COLO829 (cell line): Measurements from ENCODE around the gene PRR12.

ENCODE experiments used
- DNase-seq: peaks from one replicate; pipeline ENCODE4 v3.0.0; 2012; ENCODE audit warnings: low spot score

Gene PRR12

DNA sequence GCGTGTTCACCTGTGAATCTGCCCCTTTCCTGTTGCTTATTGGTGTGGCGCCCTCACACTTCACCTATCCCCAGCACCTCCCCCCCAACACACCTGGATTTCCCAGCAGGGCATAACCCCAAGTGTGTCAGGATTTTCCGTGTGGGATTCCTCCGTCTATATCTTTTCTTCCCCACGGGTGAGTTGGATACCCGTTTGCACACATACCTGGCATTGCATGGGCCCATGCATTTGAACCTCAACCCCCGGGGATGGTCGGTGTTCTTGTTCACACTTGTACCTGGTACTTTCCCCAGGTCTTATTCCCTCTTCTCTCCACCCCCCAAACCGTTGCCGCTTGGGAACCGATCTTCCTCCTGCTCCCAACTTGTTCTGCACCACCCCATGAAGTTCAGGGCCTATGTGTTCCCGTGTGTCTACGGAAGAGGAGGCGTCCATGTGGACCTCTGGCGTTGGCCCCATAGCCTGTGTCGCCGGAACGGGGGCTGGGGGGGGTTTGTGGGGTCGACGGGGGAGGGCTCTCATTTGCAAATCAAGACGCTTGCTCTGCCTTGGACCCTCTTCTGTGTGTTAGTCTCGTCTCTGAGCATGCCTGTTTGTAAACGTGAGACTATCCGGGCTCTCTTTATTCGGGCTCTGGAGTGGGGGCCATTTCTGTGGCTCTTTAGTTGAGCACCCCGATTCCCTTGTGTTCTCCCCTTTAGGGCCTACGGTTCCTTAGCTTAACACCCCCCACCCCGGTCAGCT lies 1.7 kb downstream of the PRR12 start:
- peak; percentile 12 for DNase-seq

DNA sequence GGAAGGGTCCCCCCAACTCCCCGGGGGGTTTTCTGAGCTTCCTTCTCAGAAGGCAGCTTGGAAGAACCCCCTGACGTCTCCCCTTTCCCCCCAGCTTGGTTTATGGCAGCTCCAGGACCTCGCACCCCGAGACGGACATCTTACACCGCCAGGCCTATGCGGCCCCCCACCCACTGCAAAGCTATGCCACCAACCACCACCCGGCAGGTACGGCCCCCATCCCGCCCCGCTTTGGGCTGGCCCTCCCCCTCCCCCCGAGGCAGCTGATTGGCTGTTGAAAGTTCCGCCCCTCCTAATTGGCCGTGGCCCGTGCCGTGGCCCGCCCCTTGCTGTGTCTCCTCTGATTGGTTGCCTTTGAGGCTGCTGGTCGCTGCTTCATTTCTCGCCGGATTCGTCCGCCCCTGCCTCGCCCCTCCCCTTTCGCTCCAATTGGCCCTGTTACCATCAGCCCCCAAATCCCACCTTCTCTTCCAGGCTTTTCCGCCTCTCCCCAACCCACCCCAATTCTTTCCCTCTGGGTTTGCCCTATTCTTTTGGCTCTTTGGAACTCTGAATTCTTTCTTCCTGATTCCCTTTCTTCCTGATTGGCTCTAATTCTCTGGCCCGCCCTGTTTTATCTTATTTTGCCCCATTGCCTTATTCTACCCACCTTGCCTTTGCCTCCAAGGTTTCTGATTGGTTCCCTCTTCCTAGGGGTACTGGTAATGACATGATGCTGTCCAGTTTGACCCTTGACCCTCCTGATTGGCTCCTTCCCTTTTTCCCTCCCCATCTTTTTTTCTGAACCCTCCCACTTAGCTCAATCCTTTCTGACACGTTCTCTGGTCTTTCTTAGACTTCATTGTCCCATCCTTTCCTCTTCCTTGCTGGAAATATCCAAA lies 2.5 kb downstream of the PRR12 start:
- peak; percentile 98 for DNase-seq

DNA sequence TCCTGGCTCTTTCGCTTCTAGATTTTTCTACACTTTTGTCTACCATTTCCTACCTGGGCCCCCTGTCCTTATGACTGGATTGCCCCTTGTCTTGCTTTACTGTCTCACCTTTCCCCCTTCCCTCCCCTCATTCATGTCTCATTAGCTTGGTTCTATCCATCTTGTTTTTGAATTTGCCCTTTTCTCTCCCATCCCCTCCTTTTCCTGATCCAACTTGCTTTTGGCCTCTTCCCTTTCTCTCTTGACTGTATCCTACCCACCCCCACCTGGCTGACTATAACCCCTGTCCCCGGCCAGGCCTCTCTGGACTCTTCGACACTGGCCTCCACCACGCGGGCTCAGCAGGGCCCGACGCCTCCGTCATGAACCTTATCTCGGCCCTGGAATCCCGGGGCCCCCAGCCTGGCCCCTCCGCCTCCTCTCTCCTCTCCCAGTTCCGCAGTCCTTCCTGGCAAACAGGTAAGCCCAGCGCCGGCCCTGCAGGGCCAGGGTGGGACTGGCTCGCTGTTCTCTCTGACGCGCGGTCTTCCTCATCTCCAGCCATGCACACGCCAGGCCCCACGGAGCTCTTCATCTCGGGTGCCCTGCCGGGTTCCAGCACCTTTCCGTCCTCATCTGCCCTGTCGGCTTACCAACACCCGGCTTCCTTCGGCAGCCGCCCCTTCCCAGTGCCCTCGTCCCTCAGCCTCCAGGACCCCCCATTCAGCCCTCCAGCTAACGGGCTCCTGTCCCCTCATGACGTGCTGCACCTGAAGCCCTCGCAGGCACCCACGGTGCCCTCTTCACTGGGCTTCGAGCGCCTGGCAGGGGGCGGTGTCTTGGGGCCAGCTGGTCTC lies 3.4 kb downstream of the PRR12 start:
- no peak for DNase-seq

DNA sequence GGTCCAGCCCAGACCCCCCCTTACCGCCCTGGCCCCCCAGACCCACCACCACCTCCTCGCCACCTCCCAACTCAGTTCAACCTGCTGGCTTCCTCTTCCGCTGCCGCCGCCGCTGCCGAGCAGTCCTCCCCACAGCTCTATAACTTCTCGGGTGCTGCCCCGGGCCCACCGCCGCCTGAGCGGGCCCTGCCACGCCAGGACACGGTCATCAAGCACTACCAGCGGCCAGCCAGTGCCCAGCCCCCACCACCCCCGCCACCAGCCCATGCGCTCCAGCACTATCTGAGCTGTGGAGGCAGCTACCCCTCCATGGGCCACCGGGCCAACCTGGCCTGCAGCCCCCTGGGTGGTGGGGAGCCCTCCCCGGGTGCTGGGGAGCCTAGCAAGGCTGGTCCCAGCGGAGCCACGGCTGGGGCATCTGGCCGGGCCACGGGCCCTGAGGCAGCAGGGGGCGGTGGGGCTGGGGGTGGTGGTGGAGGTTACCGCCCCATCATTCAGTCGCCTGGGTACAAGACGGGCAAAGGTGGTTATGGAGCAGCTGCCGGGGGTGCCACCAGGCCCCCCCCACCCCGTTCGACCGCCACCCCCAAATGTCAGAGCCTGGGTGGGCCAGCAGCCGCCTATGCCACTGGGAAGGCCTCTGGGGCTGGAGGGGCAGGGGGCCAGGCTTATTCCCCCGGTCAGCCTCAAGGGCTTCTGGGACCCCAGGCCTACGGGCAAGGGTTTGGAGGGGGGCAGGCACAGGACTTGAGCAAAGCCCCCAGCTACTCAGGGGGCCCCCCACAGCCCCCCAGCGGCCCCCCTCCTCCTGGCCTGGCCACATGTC lies 4.2 kb downstream of the PRR12 start:
- DNase-seq, result no peak

DNA sequence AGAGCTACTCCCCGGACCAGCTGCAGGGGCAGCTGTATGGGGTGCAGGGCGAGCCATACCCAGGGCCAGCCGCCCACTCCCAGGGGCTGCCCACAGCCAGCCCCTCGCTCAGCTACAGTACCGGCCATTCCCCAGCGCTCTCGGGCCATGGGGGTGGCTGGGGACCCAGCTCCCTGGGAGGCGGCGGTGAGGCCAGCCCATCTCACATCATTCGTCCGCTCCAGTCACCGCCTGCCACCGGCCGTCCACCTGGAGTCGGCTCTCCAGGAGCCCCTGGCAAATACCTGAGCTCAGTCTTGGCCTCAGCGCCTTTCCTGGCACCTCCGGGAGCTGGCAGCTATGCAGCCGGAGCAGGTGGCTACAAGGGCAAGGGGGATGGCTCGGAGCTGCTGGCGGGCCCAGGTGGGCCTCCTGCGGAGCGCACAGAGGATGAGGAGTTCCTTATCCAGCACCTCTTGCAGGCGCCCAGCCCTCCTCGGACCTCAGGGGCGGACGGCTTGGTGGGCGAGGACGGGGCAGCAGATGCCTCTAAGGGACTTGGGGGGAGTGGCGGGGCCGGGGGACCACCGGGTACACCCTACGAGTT lies 4.9 kb downstream of the PRR12 start:
- no peak for DNase-seq

DNA sequence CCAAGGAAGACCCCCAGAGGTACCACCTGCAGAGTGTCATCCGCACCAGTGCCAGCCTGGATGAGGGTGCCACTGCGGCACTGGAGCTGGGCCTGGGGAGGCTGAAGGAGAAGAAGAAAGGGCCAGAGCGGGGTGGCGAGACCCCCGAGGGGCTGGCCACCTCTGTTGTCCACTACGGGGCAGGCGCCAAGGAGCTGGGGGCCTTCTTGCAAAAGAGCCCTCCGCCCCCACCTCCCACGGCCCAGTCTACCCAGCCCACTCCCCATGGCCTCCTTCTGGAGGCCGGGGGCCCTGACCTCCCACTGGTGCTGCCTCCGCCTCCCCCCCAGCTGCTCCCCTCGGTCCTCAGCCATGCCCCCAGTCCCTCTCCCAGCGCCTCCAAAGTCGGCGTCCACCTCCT lies 5.4 kb downstream of the PRR12 start:
- DNase-seq, result no peak

DNA sequence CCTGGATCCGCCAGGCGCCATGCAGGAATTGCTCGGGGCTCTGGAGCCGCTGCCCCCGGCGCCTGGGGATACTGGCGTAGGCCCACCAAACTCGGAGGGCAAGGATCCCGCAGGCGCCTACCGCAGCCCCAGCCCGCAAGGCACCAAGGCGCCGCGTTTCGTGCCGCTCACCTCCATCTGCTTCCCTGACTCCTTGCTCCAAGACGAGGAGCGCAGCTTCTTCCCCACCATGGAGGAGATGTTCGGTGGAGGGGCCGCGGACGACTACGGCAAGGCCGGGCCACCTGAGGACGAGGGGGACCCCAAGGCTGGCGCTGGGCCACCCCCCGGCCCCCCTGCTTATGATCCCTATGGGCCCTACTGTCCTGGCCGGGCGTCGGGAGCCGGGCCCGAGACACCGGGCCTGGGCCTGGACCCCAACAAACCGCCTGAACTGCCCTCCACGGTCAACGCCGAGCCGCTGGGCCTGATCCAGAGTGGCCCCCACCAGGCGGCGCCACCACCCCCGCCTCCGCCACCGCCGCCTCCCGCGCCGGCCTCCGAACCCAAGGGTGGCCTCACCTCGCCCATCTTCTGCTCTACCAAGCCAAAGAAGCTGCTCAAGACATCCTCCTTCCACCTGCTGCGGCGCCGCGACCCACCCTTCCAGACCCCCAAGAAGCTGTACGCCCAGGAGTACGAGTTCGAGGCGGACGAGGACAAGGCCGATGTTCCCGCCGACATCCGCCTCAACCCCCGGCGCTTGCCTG lies 6.1 kb downstream of the PRR12 start:
- no peak for DNase-seq

DNA sequence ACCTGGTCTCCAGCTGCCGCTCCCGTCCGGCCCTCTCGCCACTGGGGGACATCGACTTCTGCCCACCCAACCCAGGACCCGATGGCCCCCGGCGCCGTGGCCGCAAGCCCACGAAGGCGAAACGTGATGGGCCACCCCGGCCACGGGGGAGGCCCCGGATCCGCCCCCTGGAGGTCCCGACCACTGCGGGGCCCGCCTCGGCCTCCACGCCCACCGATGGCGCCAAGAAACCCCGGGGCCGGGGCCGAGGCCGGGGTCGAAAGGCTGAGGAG lies 6.7 kb downstream of the PRR12 start:
- no peak for DNase-seq

DNA sequence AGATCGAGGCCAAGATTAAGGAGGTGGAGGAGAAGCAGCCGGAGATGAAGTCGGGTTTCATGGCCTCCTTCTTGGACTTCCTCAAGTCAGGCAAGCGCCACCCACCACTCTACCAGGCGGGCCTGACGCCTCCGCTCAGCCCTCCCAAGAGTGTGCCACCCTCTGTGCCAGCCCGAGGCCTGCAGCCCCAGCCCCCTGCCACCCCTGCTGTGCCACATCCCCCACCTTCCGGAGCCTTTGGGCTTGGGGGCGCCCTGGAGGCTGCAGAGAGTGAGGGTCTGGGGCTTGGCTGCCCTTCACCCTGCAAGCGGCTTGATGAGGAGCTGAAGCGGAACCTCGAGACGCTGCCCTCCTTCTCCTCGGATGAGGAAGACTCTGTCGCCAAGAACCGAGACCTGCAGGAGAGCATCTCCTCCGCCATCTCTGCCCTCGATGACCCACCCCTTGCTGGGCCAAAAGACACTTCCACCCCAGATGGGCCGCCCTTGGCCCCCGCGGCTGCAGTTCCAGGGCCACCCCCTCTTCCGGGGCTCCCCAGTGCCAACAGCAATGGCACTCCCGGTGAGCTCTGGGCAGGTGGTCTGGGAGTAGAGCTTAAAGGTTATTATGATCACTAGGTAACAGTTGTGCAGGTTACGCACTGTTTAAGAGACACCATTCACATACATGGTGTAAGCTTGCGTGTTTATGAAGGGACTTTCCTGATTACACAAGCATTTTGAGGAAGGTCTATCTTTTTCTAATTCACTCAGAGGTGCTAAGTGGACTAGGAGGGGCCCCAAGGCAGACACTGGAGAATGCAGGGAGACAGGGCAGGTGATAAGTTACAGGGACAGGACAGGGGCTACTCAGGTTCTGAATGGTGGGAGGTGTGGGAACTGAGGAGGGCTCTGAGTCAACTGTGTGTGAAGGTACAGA lies 8.7 kb downstream of the PRR12 start:
- no peak for DNase-seq

DNA sequence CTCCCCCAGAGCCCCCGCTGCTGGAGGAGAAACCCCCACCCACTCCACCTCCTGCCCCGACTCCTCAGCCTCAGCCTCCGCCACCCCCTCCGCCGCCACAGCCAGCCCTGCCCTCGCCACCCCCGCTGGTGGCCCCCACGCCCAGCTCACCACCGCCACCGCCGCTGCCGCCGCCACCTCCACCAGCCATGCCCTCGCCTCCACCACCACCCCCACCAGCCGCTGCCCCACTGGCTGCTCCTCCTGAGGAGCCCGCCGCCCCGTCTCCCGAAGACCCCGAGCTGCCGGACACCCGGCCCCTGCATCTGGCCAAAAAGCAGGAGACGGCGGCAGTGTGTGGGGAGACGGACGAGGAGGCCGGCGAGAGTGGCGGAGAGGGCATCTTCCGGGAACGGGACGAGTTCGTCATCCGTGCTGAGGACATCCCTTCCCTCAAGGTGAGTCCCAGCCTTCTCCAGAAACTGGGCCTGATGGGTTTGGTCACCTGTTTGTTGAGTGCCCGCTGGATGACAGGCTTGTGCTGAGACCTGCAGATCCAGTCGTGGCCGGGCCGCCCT lies 10.6 kb downstream of the PRR12 start:
- DNase-seq, result no peak

DNA sequence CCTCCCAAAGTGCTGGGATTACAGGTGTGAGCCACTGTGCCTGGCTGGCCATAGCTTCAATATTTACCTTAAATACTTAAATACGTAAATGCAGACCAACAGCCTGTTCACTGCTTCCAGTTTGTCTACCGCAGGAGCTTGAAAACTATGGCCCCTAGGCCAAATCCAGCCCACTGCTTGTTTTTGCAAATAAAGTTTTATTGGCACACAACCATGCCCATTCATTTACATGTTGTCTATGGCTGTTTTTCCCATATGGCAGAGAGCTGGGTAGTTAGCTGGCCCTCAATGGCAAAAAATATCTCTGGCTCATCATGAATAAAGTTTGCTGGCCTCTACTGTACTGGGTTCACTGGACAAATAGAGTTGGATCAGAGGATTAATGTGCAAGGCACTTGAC lies 11.8 kb downstream of the PRR12 start:
- no peak for DNase-seq

DNA sequence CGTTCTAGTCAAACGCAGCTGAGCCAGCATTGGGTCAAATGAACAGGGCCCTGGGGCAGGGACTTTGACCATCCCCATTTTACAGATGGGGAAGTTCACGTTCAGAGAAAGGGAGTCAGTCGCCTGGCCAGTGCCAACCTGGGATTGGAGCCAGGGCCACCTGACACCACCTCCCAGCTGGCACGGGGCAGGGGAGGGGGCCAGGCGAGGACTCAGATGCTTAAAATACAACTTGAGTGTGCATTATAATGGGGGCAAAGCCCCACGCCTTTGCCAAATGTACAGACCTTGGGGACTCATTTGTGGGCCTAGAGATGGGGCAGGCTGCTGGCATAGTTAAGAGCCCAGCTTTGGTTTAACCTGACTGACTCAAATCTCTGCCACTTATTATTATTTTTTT lies 14.6 kb downstream of the PRR12 start:
- no peak for DNase-seq

DNA sequence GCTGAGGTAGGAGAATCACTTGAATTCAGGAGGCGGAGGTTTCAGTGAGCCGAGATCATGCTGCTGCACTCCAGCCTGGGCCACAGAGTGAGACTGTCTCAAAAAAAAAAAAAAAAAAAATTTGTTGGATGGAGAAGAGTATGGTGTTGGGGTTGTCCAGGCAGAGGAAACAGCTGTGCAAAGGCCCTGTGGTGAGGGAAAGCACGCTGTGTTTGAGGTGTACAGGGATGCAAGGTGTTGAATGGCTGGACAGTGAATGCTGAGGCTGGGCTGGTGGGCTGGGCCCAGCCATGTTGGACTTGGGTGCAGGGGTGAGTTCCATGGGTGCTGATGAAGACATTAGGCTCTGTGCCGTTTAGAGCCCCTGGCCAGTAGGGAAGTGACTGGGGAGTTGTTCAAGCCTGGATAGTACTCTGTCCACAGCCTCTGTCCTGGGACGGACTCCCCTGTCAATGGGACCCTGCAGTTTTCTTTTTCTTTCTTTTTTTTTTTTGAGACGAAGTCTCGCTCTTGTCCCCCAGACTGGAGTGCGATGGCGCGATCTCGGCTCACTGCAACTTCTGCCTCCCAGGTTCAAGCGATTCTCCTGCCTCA lies 18.6 kb downstream of the PRR12 start:
- no peak for DNase-seq

DNA sequence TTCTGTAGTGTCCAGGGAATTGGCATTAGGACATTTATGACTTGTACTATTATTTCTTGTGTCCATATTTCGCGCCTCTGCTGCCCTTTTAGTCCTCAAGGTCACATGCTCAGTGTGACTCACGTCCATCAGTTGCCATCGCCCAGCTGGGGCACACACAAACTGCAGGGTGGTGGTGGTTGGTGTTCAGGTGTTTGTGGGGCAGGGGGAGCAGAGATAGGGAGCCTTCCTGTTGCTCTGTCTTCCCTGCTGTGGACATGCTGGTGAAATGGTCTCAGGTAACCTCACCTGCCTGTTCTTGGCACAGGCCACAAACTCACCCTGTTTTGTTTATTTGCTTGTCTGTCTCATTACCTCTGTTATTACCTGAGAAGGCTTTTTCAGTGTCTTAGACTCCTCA lies 22.4 kb downstream of the PRR12 start:
- no peak for DNase-seq

DNA sequence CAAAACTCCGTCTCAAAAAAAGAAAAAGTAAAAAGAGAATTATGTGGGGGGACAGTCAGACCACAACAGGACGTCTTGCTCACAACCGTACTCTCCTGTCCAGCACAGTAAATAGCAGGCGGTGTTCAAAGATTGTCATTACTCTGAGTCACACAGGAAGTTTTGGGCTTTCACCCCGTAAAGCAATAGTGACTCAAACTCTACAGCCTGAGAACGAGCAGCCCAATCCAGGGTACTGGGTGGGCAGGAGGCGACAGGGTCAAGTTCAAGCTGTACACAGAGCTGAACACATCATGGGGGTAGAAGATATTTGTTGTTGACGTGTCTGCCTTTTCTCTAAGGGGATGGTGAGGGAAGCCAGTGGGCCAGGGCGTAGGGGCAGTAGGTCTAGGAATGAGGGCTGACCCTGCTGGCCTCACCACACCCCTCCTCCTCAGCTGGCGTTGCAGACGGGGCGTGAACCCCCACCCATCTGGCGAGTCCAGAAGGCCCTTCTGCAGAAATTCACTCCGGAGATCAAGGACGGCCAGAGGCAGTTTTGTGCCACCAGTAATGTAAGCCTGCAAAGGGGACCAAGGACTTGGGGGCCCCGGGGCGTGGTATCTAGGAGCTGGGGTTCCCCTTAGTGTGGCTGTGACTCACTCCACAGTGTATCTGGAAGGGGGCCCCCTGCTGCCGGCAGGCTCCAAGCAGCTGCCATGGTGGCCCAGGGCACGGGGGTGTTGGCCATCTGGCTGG lies 23.3 kb downstream of the PRR12 start:
- no peak for DNase-seq

DNA sequence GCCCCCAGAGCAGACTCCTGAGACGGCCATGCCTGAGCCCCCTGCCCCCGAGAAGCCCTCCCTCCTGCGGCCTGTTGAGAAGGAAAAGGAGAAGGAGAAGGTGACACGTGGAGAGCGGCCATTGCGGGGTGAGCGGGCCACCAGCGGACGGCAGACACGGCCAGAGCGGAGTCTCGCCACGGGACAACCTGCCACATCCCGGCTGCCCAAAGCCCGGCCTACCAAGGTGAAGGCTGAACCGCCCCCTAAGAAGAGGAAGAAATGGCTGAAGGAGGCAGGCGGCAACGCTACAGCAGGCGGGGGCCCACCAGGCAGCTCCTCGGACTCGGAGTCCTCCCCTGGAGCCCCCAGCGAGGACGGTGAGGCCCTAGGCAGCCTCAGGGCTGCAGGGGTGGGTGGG lies 24.9 kb downstream of the PRR12 start:
- no peak for DNase-seq

DNA sequence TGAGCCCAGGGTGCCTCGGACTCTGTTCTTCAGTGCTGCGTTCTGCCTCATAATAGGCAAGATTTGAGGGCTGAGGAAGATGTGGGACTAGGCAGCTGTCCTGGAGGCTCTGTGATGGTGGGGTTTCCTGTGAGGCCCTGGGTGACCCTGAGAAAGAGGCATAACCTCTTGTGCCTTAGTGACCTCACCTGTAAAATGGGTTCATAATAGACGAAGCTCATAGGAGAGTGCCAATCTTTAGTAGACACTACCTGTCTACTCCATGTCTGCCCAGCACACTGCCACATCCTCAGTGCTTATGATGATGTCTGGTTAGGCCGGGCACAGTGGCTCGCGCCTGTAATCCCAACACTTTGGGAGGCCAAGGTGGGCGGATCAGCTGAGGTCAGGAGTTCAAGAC lies 25.6 kb downstream of the PRR12 start:
- no peak for DNase-seq

DNA sequence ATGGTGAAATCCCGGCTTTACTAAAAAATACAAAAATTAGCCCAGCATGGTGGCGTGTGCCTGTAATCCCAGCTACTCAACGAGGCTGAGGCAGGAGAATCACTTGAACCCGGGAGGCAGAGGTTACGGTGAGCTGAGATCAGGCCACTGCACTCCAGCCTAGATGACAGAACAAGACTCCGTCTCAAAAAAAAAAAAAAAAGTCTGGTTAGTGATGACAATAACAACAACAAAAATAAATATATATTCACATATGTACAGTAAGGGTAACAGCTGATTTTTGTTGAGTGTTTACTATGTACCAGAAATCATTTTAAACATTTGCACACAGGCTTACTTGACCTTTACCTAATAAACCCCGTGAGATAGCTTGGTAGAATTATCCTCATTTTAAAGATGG lies 26.0 kb downstream of the PRR12 start:
- no peak for DNase-seq
